Right renal cortex interstitium (tissue), 3 donors: ENCODE results near the gene ATG2A. TPM values are rescaled to one million over a fixed set of nuclear protein-coding genes. Genes with fewer than 3 reads are reported as not detected.

Experiments
- DNase-seq, 3 donors: peaks; one replicate each; pipeline ENCODE4 v3.0.0-alpha.2; 2013; ENCODE audit warnings: low read depth in 3 of 3, low spot score in 2 of 3
- polyA plus RNA-seq, 3 donors: library from polyadenylated mRNA; unstranded; fragments of 120-200 nt; gene quantifications; one replicate each; pipeline ENCODE4 v1.2.1, GENCODE V29; 2013; ENCODE audit not compliant: insufficient read length in 3 of 3

The ATG2A gene
- polyA plus RNA-seq, 3 donors = 12.8 to 14.0 (median 13.2) TPM

DNA sequence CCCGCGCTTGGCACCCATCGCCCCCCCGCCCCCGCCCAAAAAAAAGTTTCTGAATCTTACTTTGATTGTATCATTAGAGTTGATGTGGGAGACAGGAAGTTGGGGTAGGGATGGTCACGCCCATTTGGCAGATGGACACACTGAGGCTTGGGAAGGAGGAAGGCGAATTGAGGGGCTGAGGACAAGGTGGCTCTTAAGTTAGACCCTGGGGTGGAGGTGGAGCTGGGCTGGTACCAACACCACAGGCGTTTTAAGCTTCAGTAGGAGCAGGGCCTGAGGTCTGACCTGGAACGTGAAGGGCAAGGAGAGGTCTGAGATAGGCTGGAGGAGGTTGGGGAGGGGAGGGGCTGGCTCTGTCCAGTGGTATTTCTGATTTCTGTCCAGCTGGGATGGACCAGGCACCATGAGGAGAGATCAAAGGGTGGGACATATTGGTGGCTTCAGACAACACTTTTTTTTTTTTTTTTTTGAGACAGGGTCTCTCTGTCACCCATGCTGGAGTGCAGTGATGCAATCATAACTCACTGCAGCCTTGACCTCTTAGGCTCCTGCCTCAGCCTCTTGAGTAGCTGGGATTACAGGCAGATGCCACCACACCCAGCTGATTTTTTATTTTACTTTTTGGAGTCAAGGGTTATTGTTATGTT is 71.8 kb downstream of the ATG2A start:
- no peak for DNase-seq

Other genes with a start within 250 kb of the ATG2A start
- 10 to 100 TPM; 11.7 to 12.1 (median 12.0) TPM for gene NRXN2, start 194.0 kb downstream of the ATG2A start, polyA plus RNA-seq
- gene RASGRP2, start 173.1 kb downstream of the ATG2A start, polyA plus RNA-seq = 1 to 10 TPM; 3.1 to 4.2 (median 3.8) TPM
- 1 to 10 TPM; 1.1 to 2.6 (median 2.4) TPM for gene PYGM, start 157.2 kb downstream of the ATG2A start, polyA plus RNA-seq
- 100 to 1,000 TPM; 308 to 338 (median 314) TPM for gene SF1, start 138.7 kb downstream of the ATG2A start, polyA plus RNA-seq
- gene MAP4K2, start 114.0 kb downstream of the ATG2A start, polyA plus RNA-seq = 10 to 100 TPM; 17.0 to 18.5 (median 18.5) TPM
- gene MEN1, start 106.7 kb downstream of the ATG2A start, polyA plus RNA-seq = 10 to 100 TPM; 30.0 to 33.6 (median 30.7) TPM
- gene CDC42BPG, start 72.6 kb downstream of the ATG2A start, polyA plus RNA-seq = 1 to 10 TPM; 4.3 to 5.1 (median 4.3) TPM
- gene EHD1, start 38.6 kb downstream of the ATG2A start, polyA plus RNA-seq = 10 to 100 TPM; 44.6 to 63.5 (median 49.4) TPM
- gene PPP2R5B, start 7.5 kb upstream of the ATG2A start, polyA plus RNA-seq = 10 to 100 TPM; 14.3 to 16.3 (median 16.0) TPM
- gene GPHA2, start 18.7 kb upstream of the ATG2A start, polyA plus RNA-seq = 1 to 10 TPM; 1.5 to 1.7 (median 1.6) TPM
- 1 to 10 TPM in 1 of 3 donors, under 1 TPM in 2; 0.57 to 1.2 (median 0.67) TPM for gene MAJIN, start 54.9 kb upstream of the ATG2A start, polyA plus RNA-seq
- 1 to 10 TPM; 2.7 to 3.1 (median 3.0) TPM for gene BATF2, start 79.8 kb upstream of the ATG2A start, polyA plus RNA-seq
- 10 to 100 TPM; 51.5 to 64.4 (median 54.5) TPM for gene ARL2, start 97.0 kb upstream of the ATG2A start, polyA plus RNA-seq
- gene SNX15, start 110.2 kb upstream of the ATG2A start, polyA plus RNA-seq = 10 to 100 TPM; 22.9 to 29.1 (median 26.9) TPM
- 10 to 100 TPM in 2 of 3 donors, 1 to 10 TPM in 1; 9.9 to 12.8 (median 10.6) TPM for gene SAC3D1, start 124.0 kb upstream of the ATG2A start, polyA plus RNA-seq
- gene NAALADL1, start 141.3 kb upstream of the ATG2A start, polyA plus RNA-seq = 10 to 100 TPM; 10.7 to 13.0 (median 12.9) TPM
- gene CDCA5, start 166.8 kb upstream of the ATG2A start, polyA plus RNA-seq = 10 to 100 TPM; 17.8 to 18.4 (median 18.0) TPM
- 10 to 100 TPM; 25.2 to 28.2 (median 27.3) TPM for gene ZFPL1, start 167.0 kb upstream of the ATG2A start, polyA plus RNA-seq
- 100 to 1,000 TPM in 2 of 3 donors, 10 to 100 TPM in 1; 96.9 to 104 (median 101) TPM for gene VPS51, start 179.0 kb upstream of the ATG2A start, polyA plus RNA-seq
- 10 to 100 TPM; 68.6 to 89.4 (median 70.8) TPM for gene TM7SF2, start 194.7 kb upstream of the ATG2A start, polyA plus RNA-seq
- gene ZNHIT2, start 200.5 kb upstream of the ATG2A start, polyA plus RNA-seq = 1 to 10 TPM; 4.6 to 6.0 (median 5.0) TPM
- gene FAU, start 204.9 kb upstream of the ATG2A start, polyA plus RNA-seq = 100 to 1,000 TPM; 585 to 654 (median 621) TPM
- gene MRPL49, start 205.1 kb upstream of the ATG2A start, polyA plus RNA-seq = 10 to 100 TPM; 58.6 to 62.2 (median 59.5) TPM
- 10 to 100 TPM; 44.8 to 46.9 (median 45.6) TPM for gene SYVN1, start 217.3 kb upstream of the ATG2A start, polyA plus RNA-seq